ENCODE data around the gene HPX. TPM values are rescaled to one million over a fixed set of nuclear protein-coding genes. Genes with fewer than 3 reads are reported as not detected.

The HPX gene
- total RNA-seq, 4 donors from 2014 or later = 8.7 to 17.6 TPM; not detected in 2

- Histone ChIP-seq H3K27ac (no peak overlapping the region), H3K4me1 (peaks cover 14 to 15% of the 10 kb centered on the region in 2 donors), H3K4me3 (no peak overlapping the region), H3K36me3 (no peaks in the 10 kb centered on the region), H3K9me3 (no peaks in the 10 kb centered on the region), H3K27me3 (no peaks in the 10 kb centered on the region)
- intact Hi-C loops (cut with DNase I; ENCODE audit: low total_unique reads) (no loop called here), in situ Hi-C loops (cut with MboI; ENCODE audit: low sequenced_read_pairs in 4 of 4) (no loop called here)
- DNase-seq (no peak), ATAC-seq (no peak)
- TF ChIP-seq CTCF (IDR thresholded peaks at IDR 0.05 in 4 of 5, conservative IDR thresholded peaks at IDR 0.05 in 1 of 5) = no peak
- TF ChIP-seq POLR2A (IDR thresholded peaks at IDR 0.05) = no peak
Measured at GRCh38 chr11:6420677-6421076, 20.1 kb downstream of the HPX start.

- TF ChIP-seq POLR2A (IDR thresholded peaks at IDR 0.05) (peak; percentile 42 to 48), CTCF (IDR thresholded peaks at IDR 0.05 in 4 of 5, conservative IDR thresholded peaks at IDR 0.05 in 1 of 5) (peak in 1 of 5 experiments; percentile 6)
- intact Hi-C loops (cut with DNase I; ENCODE audit: low total_unique reads) (loop anchor here (1.0 to 2.0 kb wide), 3 partner anchors 24 to 54 kb away; partner anchors contain the start of genes SMPD1 and TRIM3), in situ Hi-C loops (cut with MboI; ENCODE audit: low sequenced_read_pairs in 4 of 4) (no loop called here)
- no peaks in the 10 kb centered on the region for H3K36me3 ChIP-seq
- H3K4me3 ChIP-seq = peak within 1 kb of the TSS; percentile 69 to 99 (median 92)
- H3K27me3 ChIP-seq = no peaks in the 10 kb centered on the region
- peak; percentile 90 to 91 for ATAC-seq
- DNase-seq = peak; percentile 22 to 44
- H3K27ac ChIP-seq = peak within 1 kb of the TSS; percentile 78 to 92 (median 86)
- peaks cover 14 to 15% of the 10 kb centered on the region in 2 donors for H3K4me1 ChIP-seq
- H3K9me3 ChIP-seq = no peaks in the 10 kb centered on the region
Measured at GRCh38 chr11:6419009-6419631, 21.7 kb downstream of the HPX start, which contains the start of gene APBB1. Gene APBB1, minus strand, starts transcription at chr11:6419094. Its CDS starts 7,747 bp downstream, at chr11:6411347.

- Histone ChIP-seq H3K36me3 (no peaks in the 10 kb centered on the region), H3K9me3 (no peaks in the 10 kb centered on the region), H3K4me1 (peaks cover 14 to 15% of the 10 kb centered on the region in 2 donors), H3K27me3 (no peaks in the 10 kb centered on the region), H3K4me3 (peak overlapping the region; percentile 69 to 99 (median 92)), H3K27ac (peak overlapping the region; percentile 78 to 92 (median 86))
- DNase-seq = no peak
- intact Hi-C loops (cut with DNase I; ENCODE audit: low total_unique reads) = loop anchor here (1.0 to 2.0 kb wide), 3 partner anchors 24 to 55 kb away; partner anchors contain the start of genes SMPD1 and TRIM3
- TF ChIP-seq POLR2A (IDR thresholded peaks at IDR 0.05) (no peak), CTCF (IDR thresholded peaks at IDR 0.05 in 4 of 5, conservative IDR thresholded peaks at IDR 0.05 in 1 of 5) (no peak)
- in situ Hi-C loops (cut with MboI; ENCODE audit: low sequenced_read_pairs in 4 of 4) = no loop called here
- peak; percentile 18 to 34 for ATAC-seq
Measured at GRCh38 chr11:6418557-6419008, 22.2 kb downstream of the HPX start.

GRCh38 chr11:6417907-6418556 lies 22.8 kb downstream of the HPX start:
- in situ Hi-C loops (cut with MboI; ENCODE audit: low sequenced_read_pairs in 4 of 4) (no loop called here), intact Hi-C loops (cut with DNase I; ENCODE audit: low total_unique reads) (loop anchor here (2.0 kb wide), 1 partner anchor 25 kb away; no protein-coding TSS in a partner anchor)
- TF ChIP-seq CTCF (IDR thresholded peaks at IDR 0.05 in 4 of 5, conservative IDR thresholded peaks at IDR 0.05 in 1 of 5) (no peak), POLR2A (IDR thresholded peaks at IDR 0.05) (no peak)
- ATAC-seq = no peak
- no peaks in the 10 kb centered on the region for H3K27me3 ChIP-seq
- peaks cover 14 to 15% of the 10 kb centered on the region in 2 donors for H3K4me1 ChIP-seq
- peak overlapping the region; percentile 78 to 92 (median 86) for H3K27ac ChIP-seq
- no peaks in the 10 kb centered on the region for H3K9me3 ChIP-seq
- H3K4me3 ChIP-seq = peak overlapping the region; percentile 69 to 99 (median 92)
- no peaks in the 10 kb centered on the region for H3K36me3 ChIP-seq
- DNase-seq = no peak
